G401.6 (cell line): Measurements from ENCODE around the gene POLRMT.

Experiments used
- FAIRE-seq: peaks from 2 replicates; lab custom pipeline; 2012; peaks lifted over from hg19 to GRCh38; lab: Jason Lieb, UNC

The POLRMT gene

GRCh38 chr19:577439-578392 lies 55.6 kb downstream of the POLRMT start:
- FAIRE-seq: no peak

DNA sequence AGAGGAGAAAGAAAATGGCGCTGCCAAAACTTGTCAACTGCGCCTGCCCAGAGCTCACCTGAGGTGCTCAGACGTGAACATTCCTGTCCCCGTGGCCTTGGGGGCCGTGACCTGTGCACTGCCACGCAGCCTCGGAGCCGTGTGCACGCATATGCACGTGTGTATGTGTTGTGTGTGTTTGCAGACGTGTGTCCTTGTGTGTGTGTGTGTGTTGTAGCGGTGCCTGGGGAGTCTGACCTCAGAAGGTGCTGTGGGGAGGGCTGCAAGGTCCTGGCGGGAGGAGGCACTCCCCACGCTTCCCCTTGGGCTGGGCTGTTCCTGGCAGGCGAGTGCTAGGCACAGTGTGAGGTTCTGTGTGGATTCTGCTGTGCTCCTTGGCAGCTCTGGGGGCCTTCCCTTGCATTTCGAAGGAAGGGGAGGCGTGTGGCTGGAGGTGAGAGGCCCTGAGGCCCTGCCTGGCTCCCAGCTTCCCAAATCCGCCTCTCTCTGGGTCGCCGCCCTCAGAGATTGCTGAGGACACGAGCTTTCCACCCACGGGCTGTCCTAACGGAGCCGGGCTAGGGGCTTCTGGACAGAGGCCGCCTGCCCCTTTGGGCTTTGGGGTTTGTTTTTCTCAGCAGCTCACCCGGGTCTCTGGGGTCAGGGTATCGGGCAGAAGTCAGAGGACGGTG lies 56.4 kb downstream of the POLRMT start:
- FAIRE-seq: no peak

- no peak for FAIRE-seq
Measured at GRCh38 chr19:575527-576506, 57.5 kb downstream of the POLRMT start.

DNA sequence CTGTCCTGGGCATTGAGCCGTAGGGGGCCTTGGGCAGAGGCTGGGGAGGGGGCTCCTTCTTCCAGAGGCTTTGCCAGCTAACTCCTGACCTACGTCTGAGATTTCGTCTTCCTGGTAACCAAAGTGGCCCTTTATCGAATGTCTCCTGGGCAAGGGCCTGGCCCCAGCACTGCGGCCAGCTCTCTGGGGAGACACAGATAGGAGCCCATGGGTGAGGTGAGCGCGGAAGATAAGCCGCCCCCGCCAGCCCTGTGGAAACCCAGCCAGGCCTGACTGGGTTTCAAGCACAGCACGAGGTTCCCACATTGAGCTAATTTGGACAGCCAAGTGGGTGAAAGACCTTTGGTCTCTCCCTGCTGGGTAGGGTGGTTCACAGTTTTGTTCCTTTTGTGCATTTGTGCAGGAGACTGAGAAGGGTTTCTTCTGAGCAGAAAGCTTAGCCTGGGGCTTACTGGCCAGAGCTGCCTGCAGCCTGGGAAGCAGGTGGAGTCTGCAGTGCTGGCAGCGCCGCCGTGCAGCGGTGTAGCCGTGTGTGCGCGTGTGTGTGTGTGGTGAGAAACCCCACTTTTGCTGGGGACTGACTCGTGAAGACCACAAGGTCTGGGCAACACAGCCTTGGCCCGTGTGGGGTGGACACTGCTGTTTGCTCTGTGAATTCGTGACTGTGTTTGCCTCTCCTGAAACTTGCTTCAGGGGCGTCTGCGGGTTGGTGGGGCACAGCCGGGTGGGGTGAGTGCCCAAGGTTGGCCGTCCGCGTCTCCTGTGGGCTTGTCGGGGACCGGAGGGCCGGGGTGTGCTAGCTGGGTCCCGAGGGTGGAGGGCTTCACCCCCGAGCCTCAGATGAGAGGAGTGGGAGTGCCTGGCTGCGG lies 58.4 kb downstream of the POLRMT start:
- FAIRE-seq: no peak

- no peak for FAIRE-seq
Measured at GRCh38 chr19:573519-573825, 59.9 kb downstream of the POLRMT start.

GRCh38 chr19:572743-573518 lies 60.4 kb downstream of the POLRMT start:
- FAIRE-seq: no peak

DNA sequence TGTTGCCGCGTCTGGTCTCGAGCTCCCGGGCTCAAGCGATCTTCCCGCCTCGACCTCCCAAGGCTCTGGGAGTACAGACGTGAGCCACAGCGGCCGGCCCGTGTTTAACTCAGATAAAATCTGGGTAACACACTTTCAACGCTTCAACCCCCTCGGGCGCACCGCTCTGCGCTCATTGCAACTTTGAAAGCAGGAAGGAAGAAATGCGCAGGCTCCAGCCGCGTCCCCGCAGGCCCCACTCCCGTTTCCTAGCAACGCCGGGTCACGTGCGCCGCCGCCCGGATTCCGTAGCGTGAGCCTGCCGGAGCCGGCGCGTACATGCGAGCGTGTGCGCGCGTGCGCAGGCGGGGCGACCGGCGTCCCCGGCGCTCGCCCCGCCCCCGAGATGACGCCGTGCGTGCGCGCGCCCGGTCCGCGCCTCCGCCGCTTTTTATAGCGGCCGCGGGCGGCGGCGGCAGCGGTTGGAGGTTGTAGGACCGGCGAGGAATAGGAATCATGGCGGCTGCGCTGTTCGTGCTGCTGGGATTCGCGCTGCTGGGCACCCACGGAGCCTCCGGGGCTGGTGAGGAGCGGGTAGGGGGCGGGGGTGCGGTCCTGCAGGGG lies 61.1 kb downstream of the POLRMT start, which contains the start of gene BSG:
BSG (plus strand) TSS at position 457 of the 603 bp plus-strand sequence; CDS start at position 496, 39 bp downstream.
- no peak for FAIRE-seq

- peak; percentile 92 for FAIRE-seq
Measured at GRCh38 chr19:571566-571974, 61.8 kb downstream of the POLRMT start.

DNA sequence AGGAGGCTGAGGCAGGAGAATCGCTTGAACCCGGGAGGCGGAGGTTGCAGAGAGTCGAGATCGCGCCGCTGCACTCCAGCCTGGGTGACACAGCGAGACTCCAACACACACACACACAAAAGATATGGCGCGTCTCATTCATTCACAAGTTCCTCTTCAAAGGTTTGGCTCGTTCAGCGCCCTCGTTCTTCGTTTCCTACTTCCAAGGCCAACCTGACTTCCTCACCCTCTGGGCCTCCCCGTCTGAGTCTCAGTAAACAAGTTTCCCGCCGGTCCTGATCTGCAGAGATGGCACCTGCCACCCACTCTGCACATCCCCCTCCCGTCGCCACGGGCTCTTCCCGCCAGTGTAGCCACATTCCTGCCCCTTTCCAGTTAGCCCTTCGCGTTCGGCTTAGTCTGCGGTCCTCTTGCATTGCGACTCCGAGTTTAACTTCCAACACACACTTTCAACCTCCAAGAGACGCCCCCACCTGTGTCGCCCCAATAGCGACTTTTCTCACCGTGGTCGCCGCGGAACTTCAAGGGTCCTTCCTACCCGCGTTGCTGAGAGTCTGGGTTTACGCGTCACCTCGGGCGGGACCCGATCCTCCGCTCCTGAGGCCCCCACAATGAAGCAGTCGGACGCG lies 62.3 kb downstream of the POLRMT start:
- FAIRE-seq: no peak

GRCh38 chr19:570251-570686 lies 63.1 kb downstream of the POLRMT start:
- FAIRE-seq: no peak

DNA sequence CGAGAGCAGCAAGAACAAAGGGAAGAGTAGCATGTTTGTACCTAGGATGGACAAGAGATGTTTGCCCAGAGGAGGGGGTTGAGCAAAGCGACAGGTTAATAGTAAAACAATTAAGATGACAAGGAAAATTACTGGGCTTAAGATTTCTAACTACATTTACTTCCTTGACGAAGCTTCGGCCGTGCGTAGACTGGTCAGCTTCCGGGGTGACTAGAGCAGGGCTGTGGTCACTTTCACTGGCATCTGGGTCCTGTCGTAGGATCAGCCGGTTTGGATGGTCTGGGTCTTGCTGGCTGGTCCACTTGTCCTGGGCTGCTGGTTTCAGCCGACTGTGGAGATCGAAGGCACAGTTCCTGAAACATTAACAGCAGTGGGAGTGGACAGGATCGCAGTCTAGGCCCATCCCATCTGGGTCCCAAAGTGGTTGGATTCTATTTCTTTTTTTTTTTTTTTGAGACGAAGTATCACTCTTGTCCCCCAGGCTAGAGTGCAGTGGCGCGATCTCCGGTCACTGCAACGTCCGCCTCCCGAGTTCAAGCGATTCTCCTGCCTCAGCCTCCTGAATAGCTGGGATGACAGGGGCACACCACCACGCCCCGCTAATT lies 65.9 kb downstream of the POLRMT start:
- no peak for FAIRE-seq
